ENCODE data around the gene MAP3K15.

GRCh38 chrX:19443869-19444526, 71.3 kb downstream of the MAP3K15 start:
- no peak for TF ChIP-seq USF1 (IDR thresholded peaks at IDR 0.05; ENCODE audit: borderline replicate concordance, extremely low read length, insufficient read depth, low read depth, low read length)
- TF ChIP-seq EZH2 (IDR thresholded peaks at IDR 0.05; ENCODE audit: borderline replicate concordance, control insufficient read depth, low read depth, low read length): no peak
- TF ChIP-seq RAD51 (IDR thresholded peaks at IDR 0.05): no peak
- TF ChIP-seq SUPT20H (IDR thresholded peaks at IDR 0.05; ENCODE audit: borderline replicate concordance, control insufficient read depth, low read depth, low read length): no peak
- TF ChIP-seq SMARCA5 (IDR thresholded peaks at IDR 0.05): no peak
- TF ChIP-seq ZNF24 (IDR thresholded peaks at IDR 0.05): no peak
- TF ChIP-seq NFIC (IDR thresholded peaks at IDR 0.05; ENCODE audit: low read depth, low read length): no peak
- TF ChIP-seq POLR2A (IDR thresholded peaks at IDR 0.05; ENCODE audit: low read depth, low read length): no peak
- TF ChIP-seq SREBF2 (IDR thresholded peaks at IDR 0.05; ENCODE audit: low read length): no peak
- TF ChIP-seq MYC (IDR thresholded peaks at IDR 0.05; ENCODE audit: insufficient read depth, insufficient read length, insufficient replicate concordance, low read length, severe bottlenecking): no peak
- TF ChIP-seq ZNF274 (IDR thresholded peaks at IDR 0.05; ENCODE audit: insufficient read depth, insufficient read length): no peak
- TF ChIP-seq REST (IDR thresholded peaks at IDR 0.05; ENCODE audit: low read depth, low read length): no peak
- TF ChIP-seq CTCF (IDR thresholded peaks at IDR 0.05 in 2 of 3, conservative IDR thresholded peaks at IDR 0.05 in 1 of 3; ENCODE audit: control insufficient read depth in 2 of 3, extremely low read depth in 1 of 3, insufficient read depth in 1 of 3, low read depth in 3 of 3, low read length in 3 of 3): no peak
